ENCODE data around the gene P2RX4.
"Not testable (repeated sequence)": the region's sequence is repeated elsewhere in the genome, so short reads cannot be mapped to it uniquely, and the experiment has no call there.

Gene P2RX4

DNA sequence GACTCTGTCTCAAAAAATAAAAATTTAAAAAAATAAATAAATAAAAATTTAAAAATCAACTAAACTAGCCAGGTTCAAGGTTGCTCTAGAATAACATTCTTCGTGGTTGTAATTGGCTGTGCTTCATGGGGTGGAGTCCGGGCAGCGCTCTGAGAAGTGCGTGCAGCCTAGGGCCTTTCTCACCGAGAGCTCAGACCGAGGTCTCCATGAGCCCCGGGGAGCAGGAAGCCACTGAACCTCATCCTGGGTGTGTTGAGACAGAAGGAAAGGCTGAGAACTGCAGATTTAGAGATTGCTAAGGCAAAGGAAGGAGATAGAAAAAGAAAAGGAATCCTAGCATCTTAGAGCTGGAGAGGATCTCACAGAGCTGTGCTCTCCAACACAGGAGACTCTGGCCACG, 14.7 kb downstream of the P2RX4 start:
- no peak overlapping the region for H3K4me3 ChIP-seq (ENCODE audit: low read depth in 1 of 2, low read length in 1 of 2)
- H3K27ac ChIP-seq, result no peak overlapping the region
- peaks cover 7 to 13% of the 10 kb centered on the region in 2 experiments for H3K4me1 ChIP-seq (ENCODE audit: control insufficient read depth in 1 of 2, insufficient read depth in 1 of 2, low read depth in 1 of 2, low read length in 1 of 2)
- H3K9me3 ChIP-seq, result no peaks in the 10 kb centered on the region
- TF ChIP-seq, protein P1, sequence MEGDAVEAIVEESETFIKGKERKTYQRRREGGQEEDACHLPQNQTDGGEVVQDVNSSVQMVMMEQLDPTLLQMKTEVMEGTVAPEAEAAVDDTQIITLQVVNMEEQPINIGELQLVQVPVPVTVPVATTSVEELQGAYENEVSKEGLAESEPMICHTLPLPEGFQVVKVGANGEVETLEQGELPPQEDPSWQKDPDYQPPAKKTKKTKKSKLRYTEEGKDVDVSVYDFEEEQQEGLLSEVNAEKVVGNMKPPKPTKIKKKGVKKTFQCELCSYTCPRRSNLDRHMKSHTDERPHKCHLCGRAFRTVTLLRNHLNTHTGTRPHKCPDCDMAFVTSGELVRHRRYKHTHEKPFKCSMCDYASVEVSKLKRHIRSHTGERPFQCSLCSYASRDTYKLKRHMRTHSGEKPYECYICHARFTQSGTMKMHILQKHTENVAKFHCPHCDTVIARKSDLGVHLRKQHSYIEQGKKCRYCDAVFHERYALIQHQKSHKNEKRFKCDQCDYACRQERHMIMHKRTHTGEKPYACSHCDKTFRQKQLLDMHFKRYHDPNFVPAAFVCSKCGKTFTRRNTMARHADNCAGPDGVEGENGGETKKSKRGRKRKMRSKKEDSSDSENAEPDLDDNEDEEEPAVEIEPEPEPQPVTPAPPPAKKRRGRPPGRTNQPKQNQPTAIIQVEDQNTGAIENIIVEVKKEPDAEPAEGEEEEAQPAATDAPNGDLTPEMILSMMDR (IDR thresholded peaks at IDR 0.05), result no peak
- no peaks in the 10 kb centered on the region for H3K36me3 ChIP-seq
- no peaks in the 10 kb centered on the region for H3K27me3 ChIP-seq

DNA sequence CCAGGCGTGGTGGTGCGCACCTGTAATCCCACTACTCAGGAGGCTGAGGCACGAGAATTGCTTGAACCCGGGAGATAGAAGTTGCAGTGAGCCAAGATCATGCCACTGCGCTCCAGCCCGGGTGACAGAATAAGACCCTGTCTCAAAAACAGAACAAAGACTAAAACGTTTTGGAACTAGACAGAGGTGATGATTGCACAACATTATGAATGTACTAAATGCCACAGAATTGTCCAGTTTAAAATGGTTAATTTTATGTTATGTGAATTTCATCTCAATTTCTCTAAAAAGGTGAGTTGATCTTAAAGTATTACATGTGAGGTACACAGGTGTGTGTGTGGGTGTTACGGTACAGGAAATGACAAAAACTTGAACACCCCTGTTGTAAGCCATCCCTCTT, 16.5 kb downstream of the P2RX4 start:
- H3K9me3 ChIP-seq, result no peaks in the 10 kb centered on the region
- TF ChIP-seq, protein P1 (IDR thresholded peaks at IDR 0.05), result no peak

DNA sequence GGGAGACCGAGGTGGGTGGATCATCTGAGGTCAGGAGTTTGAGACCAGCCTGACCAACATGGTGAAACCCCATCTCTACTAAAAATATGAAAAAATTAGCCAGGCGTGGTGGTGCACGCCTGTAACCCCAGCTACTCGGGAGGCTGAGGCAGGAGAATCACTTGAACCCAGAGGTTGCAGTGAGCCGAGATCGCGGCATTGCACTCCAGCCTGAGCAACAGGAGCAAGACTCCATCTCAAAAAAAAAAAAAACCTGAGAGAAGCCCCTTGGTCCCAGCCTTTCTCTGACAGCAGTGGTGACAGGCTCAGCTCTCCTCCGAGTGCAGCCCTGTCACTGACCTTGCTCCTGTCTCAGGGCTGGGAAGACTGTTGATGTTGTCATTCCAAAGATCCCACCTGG, 16.9 kb downstream of the P2RX4 start:
- not testable (repeated sequence) for H3K9me3 ChIP-seq; H3K27ac ChIP-seq; H3K36me3 ChIP-seq; H3K4me3 ChIP-seq (ENCODE audit: low read depth in 1 of 2, low read length in 1 of 2); H3K27me3 ChIP-seq
- H3K4me1 ChIP-seq (ENCODE audit: control insufficient read depth in 1 of 2, insufficient read depth in 1 of 2, low read depth in 1 of 2, low read length in 1 of 2), result peaks cover 7 to 17% of the 10 kb centered on the region in 2 experiments

More for the DNA sequence above, 16.5 kb downstream of the P2RX4 start:
- peaks cover 7 to 17% of the 10 kb centered on the region in 2 experiments for H3K4me1 ChIP-seq (ENCODE audit: control insufficient read depth in 1 of 2, insufficient read depth in 1 of 2, low read depth in 1 of 2, low read length in 1 of 2)
- no peak overlapping the region for H3K4me3 ChIP-seq (ENCODE audit: low read depth in 1 of 2, low read length in 1 of 2)
- no peak overlapping the region for H3K27ac ChIP-seq
- H3K27me3 ChIP-seq, result no peaks in the 10 kb centered on the region
- peaks cover 2% of the 10 kb centered on the region for H3K36me3 ChIP-seq

DNA sequence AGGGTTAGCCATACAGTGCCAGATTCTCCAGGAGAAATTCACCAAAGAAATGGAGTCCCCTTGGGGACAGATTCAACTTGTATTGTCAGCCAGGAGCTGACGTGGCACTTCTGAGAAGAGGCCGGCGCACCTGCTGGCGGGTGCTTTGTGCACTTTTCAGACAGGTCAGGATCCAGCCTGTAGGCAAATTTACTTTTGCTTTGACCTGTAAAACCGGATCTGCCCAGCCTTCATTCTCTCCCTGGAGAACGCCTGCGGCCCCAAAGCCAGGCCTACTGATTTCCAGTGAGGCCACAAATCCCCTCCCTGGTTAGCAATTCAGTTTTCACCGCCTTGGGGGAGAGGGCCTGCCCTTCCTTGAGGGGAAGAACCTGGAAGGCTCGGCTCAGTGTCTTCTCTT, 17.4 kb downstream of the P2RX4 start:
- H3K4me1 ChIP-seq (ENCODE audit: control insufficient read depth in 1 of 2, insufficient read depth in 1 of 2, low read depth in 1 of 2, low read length in 1 of 2), result peaks cover 7 to 17% of the 10 kb centered on the region in 2 experiments
- H3K36me3 ChIP-seq, result peaks cover 3% of the 10 kb centered on the region
- no peaks in the 10 kb centered on the region for H3K9me3 ChIP-seq
- no peaks in the 10 kb centered on the region for H3K27me3 ChIP-seq
- no peak overlapping the region for H3K27ac ChIP-seq
- H3K4me3 ChIP-seq (ENCODE audit: low read depth in 1 of 2, low read length in 1 of 2), result no peak overlapping the region
- TF ChIP-seq, protein P1 (IDR thresholded peaks at IDR 0.05), result no peak

DNA sequence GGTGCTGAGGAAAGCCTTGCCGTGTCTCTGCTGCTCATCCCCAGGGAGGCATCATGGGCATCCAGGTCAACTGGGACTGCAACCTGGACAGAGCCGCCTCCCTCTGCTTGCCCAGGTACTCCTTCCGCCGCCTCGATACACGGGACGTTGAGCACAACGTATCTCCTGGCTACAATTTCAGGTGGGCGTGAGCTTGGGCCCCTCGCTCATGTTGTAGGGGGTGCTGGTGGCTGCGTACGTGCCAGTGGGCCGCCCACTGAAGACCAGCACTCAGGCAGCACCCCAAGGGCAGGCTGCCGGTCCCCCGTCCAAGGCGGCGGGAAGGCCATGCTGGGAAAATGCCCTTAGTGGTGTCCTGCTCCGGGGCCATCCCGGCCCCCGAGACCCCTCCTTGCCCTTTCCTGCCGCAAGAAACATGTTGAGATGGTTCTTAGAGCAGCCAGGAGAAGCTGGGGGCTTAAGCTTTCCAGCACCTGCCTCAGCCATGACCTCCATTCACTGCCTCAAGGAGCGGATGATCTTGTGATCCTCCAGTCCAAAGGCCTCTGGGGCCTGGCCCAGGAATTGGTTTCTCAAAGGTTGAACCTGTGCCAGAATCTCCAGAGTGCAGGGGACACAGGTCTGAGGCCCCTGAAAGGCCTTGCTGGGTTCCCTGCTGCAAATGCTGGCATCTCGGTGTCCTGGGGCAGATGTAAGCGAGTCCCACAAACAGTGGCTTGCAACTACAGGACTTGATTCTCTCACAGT, 19.2 kb downstream of the P2RX4 start:
- peaks cover 13% of the 10 kb centered on the region for H3K36me3 ChIP-seq
- TF ChIP-seq, protein P1 (IDR thresholded peaks at IDR 0.05), result no peak
- no peaks in the 10 kb centered on the region for H3K9me3 ChIP-seq
- H3K27me3 ChIP-seq, result no peaks in the 10 kb centered on the region
- H3K4me3 ChIP-seq (ENCODE audit: low read depth in 1 of 2, low read length in 1 of 2), result no peak overlapping the region
- peaks cover 0 to 4% of the 10 kb centered on the region in 2 experiments for H3K4me1 ChIP-seq (ENCODE audit: control insufficient read depth in 1 of 2, insufficient read depth in 1 of 2, low read depth in 1 of 2, low read length in 1 of 2)
- H3K27ac ChIP-seq, result no peak overlapping the region

DNA sequence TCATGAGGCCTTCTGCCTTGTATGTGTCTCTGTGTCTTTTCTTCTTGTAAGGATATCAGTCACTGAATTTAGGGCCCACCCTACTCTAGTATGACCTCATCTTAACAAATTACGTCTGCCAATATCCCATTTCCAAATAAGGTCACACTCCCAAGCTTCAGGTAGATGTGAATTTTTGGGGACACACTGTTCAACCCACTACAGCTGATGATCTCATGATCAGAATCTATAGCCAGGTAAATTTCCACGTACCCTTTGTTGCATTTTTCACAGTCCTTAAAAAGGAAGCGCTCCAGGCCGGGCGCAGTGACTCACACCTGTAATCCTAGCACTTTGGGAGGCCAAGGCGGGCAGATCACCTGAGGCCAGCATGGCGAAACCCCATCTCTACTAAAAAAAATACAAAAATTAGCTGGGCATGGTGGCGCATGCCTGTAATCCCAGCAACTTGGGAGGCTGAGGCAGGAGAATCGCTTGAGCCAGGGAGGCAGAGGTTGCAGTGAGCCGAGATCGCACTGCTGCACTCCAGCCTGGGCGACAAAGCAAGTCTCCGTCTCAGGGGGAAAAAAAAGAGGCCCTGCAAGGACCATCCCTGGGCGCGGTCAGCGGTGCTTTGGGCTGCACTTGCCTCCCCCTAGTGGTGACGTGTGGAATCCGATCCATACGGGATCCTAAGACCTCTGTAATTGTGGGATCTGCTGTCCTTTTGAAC, 20.1 kb downstream of the P2RX4 start:
- not testable (repeated sequence) for H3K9me3 ChIP-seq; H3K4me1 ChIP-seq (ENCODE audit: control insufficient read depth in 1 of 2, insufficient read depth in 1 of 2, low read depth in 1 of 2, low read length in 1 of 2); H3K4me3 ChIP-seq (ENCODE audit: low read depth in 1 of 2, low read length in 1 of 2); H3K27me3 ChIP-seq; H3K27ac ChIP-seq
- TF ChIP-seq, protein P1 (IDR thresholded peaks at IDR 0.05), result peak; percentile 68
- peaks cover 20% of the 10 kb centered on the region for H3K36me3 ChIP-seq
